Measurements from ENCODE around the gene KAT5.
"Not testable (repeated sequence)": the region's sequence is repeated elsewhere in the genome, so short reads cannot be mapped to it uniquely, and the experiment has no call there.

KAT5 gene

GRCh38 chr11:65700399-65700798 is 11.7 kb upstream of the KAT5 start:
- no peak for DNase-seq (ENCODE audit: low read depth)
- no peak overlapping the region for H3K4me3 ChIP-seq (ENCODE audit: low read length)
- TF ChIP-seq, protein P1, sequence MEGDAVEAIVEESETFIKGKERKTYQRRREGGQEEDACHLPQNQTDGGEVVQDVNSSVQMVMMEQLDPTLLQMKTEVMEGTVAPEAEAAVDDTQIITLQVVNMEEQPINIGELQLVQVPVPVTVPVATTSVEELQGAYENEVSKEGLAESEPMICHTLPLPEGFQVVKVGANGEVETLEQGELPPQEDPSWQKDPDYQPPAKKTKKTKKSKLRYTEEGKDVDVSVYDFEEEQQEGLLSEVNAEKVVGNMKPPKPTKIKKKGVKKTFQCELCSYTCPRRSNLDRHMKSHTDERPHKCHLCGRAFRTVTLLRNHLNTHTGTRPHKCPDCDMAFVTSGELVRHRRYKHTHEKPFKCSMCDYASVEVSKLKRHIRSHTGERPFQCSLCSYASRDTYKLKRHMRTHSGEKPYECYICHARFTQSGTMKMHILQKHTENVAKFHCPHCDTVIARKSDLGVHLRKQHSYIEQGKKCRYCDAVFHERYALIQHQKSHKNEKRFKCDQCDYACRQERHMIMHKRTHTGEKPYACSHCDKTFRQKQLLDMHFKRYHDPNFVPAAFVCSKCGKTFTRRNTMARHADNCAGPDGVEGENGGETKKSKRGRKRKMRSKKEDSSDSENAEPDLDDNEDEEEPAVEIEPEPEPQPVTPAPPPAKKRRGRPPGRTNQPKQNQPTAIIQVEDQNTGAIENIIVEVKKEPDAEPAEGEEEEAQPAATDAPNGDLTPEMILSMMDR (conservative IDR thresholded peaks at IDR 0.05; ENCODE audit: low read depth, low read length): no peak

DNA sequence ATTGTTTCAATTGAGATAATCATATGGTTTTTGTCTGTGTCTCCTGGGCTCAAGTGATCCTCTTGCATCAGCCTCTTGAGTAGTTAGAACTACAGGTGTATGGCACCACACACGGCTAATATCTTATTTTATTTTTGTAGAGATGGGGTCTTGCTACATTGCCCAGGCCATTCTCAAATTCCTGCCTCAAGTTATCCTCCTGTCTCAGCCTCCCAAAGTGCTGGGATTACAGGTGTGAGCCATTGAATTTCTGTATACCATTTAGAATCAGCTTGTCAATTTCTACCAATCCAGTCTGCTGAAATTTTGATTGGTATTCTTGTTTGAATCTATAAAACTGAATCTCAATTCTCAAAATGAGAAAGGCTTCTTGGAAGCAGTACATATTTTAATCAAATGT is 10.4 kb upstream of the KAT5 start:
- no peak overlapping the region for H3K4me3 ChIP-seq (ENCODE audit: low read length)
- DNase-seq (ENCODE audit: low read depth): no peak
- TF ChIP-seq, protein P1 (conservative IDR thresholded peaks at IDR 0.05; ENCODE audit: low read depth, low read length): no peak

DNA sequence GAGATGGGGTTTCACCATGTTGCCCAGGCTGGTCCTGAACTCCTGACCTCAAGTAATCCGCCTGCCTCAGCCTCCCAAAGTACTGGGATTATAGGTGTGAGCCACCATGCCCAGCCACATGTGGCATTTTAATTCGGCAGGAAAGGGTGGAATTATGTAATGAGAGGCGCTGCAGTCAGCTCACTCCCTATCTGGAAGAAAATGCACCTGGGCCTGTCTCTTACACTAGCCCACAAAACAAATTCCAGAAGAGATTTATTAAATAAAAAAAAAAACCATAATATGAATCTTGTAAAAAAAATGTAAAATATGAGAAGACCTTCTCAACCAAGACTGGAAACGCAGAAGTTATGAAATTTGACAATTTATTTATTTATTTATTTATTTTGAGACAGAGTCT is 8.2 kb upstream of the KAT5 start:
- DNase-seq (ENCODE audit: low read depth): no peak
- H3K4me3 ChIP-seq (ENCODE audit: low read length): no peak overlapping the region
- TF ChIP-seq, protein P1 (conservative IDR thresholded peaks at IDR 0.05; ENCODE audit: low read depth, low read length): no peak

DNA sequence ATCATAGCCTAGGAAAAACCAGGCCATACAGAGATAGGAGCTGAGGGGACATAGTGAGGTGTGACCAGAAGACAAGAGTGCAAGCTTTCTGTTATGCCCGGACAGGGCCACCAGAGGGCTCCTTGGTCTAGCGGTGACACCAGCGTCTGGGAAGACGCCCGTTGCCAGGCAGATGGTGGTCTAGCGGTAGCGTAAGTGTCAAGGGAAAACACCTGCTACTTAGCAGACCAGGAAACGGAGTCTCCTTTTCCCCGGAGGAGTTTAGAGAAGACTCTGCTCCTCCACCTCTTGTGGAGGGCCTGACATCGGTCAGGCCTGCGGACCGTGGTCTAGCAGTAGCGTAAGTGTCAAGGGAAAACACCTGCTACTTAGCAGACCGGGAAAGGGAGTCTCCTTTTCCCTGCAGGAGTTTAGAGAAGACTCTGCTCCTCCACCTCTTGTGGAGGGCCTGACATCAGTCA is 5.7 kb upstream of the KAT5 start:
- TF ChIP-seq, protein P1 (conservative IDR thresholded peaks at IDR 0.05; ENCODE audit: low read depth, low read length): peak; percentile 49
- peak overlapping the region; percentile 22 for H3K4me3 ChIP-seq (ENCODE audit: low read length)
- not testable (repeated sequence) for DNase-seq (ENCODE audit: low read depth)

DNA sequence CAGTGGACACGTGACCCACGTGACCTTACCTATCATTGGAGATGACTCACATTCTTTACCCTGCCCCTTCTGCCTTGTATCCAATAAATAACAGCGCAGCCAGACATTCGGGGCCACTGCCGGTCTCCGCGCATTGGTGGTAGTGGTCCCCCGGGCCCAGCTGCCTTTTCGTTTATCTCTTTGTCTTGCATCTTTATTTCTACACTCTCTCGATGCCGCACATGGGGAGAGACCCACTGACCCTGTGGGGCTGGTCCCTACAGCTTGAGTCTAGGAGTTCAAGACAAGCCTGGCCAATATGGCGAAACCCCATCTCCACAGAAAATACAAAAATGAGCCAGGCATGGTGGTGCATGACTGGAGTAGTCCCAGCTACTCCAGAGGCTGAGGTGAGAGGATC is 5.0 kb upstream of the KAT5 start:
- not testable (repeated sequence) for H3K4me3 ChIP-seq (ENCODE audit: low read length); DNase-seq (ENCODE audit: low read depth)

GRCh38 chr11:65708451-65708850 is 3.6 kb upstream of the KAT5 start:
- DNase-seq (ENCODE audit: low read depth): no peak
- no peak overlapping the region for H3K4me3 ChIP-seq (ENCODE audit: low read length)
- TF ChIP-seq, protein P1 (conservative IDR thresholded peaks at IDR 0.05; ENCODE audit: low read depth, low read length): no peak

GRCh38 chr11:65709661-65710060 is 2.4 kb upstream of the KAT5 start:
- TF ChIP-seq, protein P1 (conservative IDR thresholded peaks at IDR 0.05; ENCODE audit: low read depth, low read length): no peak
- no peak for DNase-seq (ENCODE audit: low read depth)

GRCh38 chr11:65710421-65710820 is 1.6 kb upstream of the KAT5 start:
- TF ChIP-seq, protein P1 (conservative IDR thresholded peaks at IDR 0.05; ENCODE audit: low read depth, low read length): no peak
- DNase-seq (ENCODE audit: low read depth): no peak
- H3K4me3 ChIP-seq (ENCODE audit: low read length): no peak overlapping the region

More at GRCh38 chr11:65709661-65710060, 2.4 kb upstream of the KAT5 start:
- H3K4me3 ChIP-seq (ENCODE audit: low read length): no peak overlapping the region
